NCI-H1930 (cell line): ENCODE measurements around the gene BMPR1B.
A peak's percentile ranks its signal among the peaks of the same experiment; 100 is the strongest.

Experiments used
- DNase-seq, 2 experiments: peaks; one replicate each; lab custom pipeline; 2025; lab: John Stamatoyannopoulos, UW

The BMPR1B gene

GRCh38 chr4:94960708-94961107 lies 203.0 kb downstream of the BMPR1B start:
- no peak for DNase-seq

- no peak for DNase-seq
Observed at GRCh38 chr4:94961420-94961819, 203.7 kb downstream of the BMPR1B start.

GRCh38 chr4:94962484-94962883 lies 204.7 kb downstream of the BMPR1B start:
- no peak for DNase-seq

- no peak for DNase-seq
Observed at GRCh38 chr4:94965852-94966251, 208.1 kb downstream of the BMPR1B start.

GRCh38 chr4:94968493-94968892 lies 210.7 kb downstream of the BMPR1B start:
- DNase-seq, result no peak

GRCh38 chr4:94970650-94971049 lies 212.9 kb downstream of the BMPR1B start:
- no peak for DNase-seq

- no peak for DNase-seq
Observed at GRCh38 chr4:94974773-94975172, 217.0 kb downstream of the BMPR1B start.

- peak in 1 of 2 experiments; percentile 7 for DNase-seq
Observed at GRCh38 chr4:94976371-94977011, 218.7 kb downstream of the BMPR1B start.

- no peak for DNase-seq
Observed at GRCh38 chr4:94978904-94979303, 221.1 kb downstream of the BMPR1B start.

GRCh38 chr4:94979621-94980020 lies 221.9 kb downstream of the BMPR1B start:
- no peak for DNase-seq

- DNase-seq, result no peak
Observed at GRCh38 chr4:94995684-94996394, 238.1 kb downstream of the BMPR1B start.

- no peak for DNase-seq
Observed at GRCh38 chr4:95000076-95000648, 242.4 kb downstream of the BMPR1B start.

GRCh38 chr4:95004912-95005311 lies 247.2 kb downstream of the BMPR1B start:
- DNase-seq, result no peak

- DNase-seq, result no peak
Observed at GRCh38 chr4:95007998-95008397, 250.2 kb downstream of the BMPR1B start.

GRCh38 chr4:95013236-95013635 lies 255.5 kb downstream of the BMPR1B start:
- DNase-seq, result no peak

- no peak for DNase-seq
Observed at GRCh38 chr4:95014068-95014467, 256.3 kb downstream of the BMPR1B start.

- DNase-seq, result no peak
Observed at GRCh38 chr4:95017305-95018064, 259.7 kb downstream of the BMPR1B start.

- no peak for DNase-seq
Observed at GRCh38 chr4:95018785-95019184, 261.0 kb downstream of the BMPR1B start.

GRCh38 chr4:95020521-95020920 lies 262.8 kb downstream of the BMPR1B start:
- no peak for DNase-seq

GRCh38 chr4:95021099-95021498 lies 263.3 kb downstream of the BMPR1B start:
- no peak for DNase-seq

- no peak for DNase-seq
Observed at GRCh38 chr4:95023110-95023509, 265.4 kb downstream of the BMPR1B start.

- DNase-seq, result peak; percentile 33 to 70
Observed at GRCh38 chr4:95027905-95028618, 270.3 kb downstream of the BMPR1B start.
